Osteocyte (in vitro differentiated cells): Measurements from ENCODE around the gene WDR41. TPM values are rescaled to one million over a fixed set of nuclear protein-coding genes. Genes with fewer than 3 reads are reported as not detected.
A peak's percentile ranks its signal among the peaks of the same experiment; 100 is the strongest.

Source experiments
- DNase-seq: peaks from one replicate; pipeline ENCODE4 v3.0.0; 2021; ENCODE audit warnings: mixed read lengths; ENCODE audit not compliant: unreplicated experiment; ENCODE audit errors: extremely low spot score
- H3K27ac Mint-ChIP-seq: one replicate; pipeline ENCODE4 v1.8.0; 2021; ENCODE audit warnings: mild to moderate bottlenecking, mixed read lengths; ENCODE audit not compliant: unreplicated experiment
- H3K27me3 Mint-ChIP-seq: one replicate; pipeline ENCODE4 v1.8.0; 2021; ENCODE audit warnings: mixed read lengths; ENCODE audit not compliant: unreplicated experiment
- H3K36me3 Mint-ChIP-seq: one replicate; pipeline ENCODE4 v1.8.0; 2021; ENCODE audit warnings: mixed read lengths; ENCODE audit not compliant: unreplicated experiment
- H3K4me1 Mint-ChIP-seq: one replicate; pipeline ENCODE4 v1.8.0; 2021; ENCODE audit warnings: mixed read lengths; ENCODE audit not compliant: unreplicated experiment
- H3K4me3 Mint-ChIP-seq: one replicate; pipeline ENCODE4 v1.8.0; 2021; ENCODE audit warnings: mild to moderate bottlenecking, moderate library complexity, mixed read lengths; ENCODE audit not compliant: unreplicated experiment
- H3K9me3 Mint-ChIP-seq: one replicate; pipeline ENCODE4 v1.8.0; 2021; ENCODE audit warnings: mixed read lengths; ENCODE audit not compliant: unreplicated experiment
- CTCF ChIP-seq: fragments of 200-600 bp; sonication (generic); IDR thresholded peaks from 2 replicates; pipeline ENCODE4 v1.5.0; 2021; ENCODE audit warnings: antibody characterized with exemption, mild to moderate bottlenecking, moderate library complexity
- total RNA-seq: library from RNA; stranded (reverse); gene quantifications from 2 replicates; pipeline ENCODE4 v1.2.1, GENCODE V29; 2021

WDR41 gene
- total RNA-seq, 1 donor from 2014 or later, result 74.6 TPM

DNA sequence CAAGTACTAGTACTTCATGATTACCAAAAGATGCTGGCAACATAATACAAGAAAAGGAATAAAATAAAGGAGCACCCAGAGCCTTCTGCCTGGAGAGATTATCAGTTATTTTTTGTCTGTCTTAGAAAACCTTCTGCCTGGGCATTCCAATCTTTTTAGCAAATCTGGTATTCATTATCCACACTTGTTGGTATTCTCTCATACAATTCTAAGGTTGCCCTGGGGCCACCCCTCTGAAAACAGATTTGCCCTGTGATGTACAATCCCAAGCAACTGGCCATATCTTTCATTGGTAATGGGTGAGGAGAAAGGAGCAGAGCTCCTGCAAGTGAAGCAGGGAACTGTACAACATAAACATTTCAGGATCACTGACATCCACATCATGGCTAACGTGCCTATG is 47.8 kb downstream of the WDR41 start:
- TF ChIP-seq CTCF, result no peak
- Mint-ChIP-seq H3K4me3 (no peak overlapping the region), H3K4me1 (peaks cover 11% of the 10 kb centered on the region), H3K27me3 (no peaks in the 10 kb centered on the region), H3K9me3 (peaks cover 4% of the 10 kb centered on the region), H3K27ac (peak overlapping the region; percentile 15), H3K36me3 (peaks cover 54% of the 10 kb centered on the region)
- no peak for DNase-seq

DNA sequence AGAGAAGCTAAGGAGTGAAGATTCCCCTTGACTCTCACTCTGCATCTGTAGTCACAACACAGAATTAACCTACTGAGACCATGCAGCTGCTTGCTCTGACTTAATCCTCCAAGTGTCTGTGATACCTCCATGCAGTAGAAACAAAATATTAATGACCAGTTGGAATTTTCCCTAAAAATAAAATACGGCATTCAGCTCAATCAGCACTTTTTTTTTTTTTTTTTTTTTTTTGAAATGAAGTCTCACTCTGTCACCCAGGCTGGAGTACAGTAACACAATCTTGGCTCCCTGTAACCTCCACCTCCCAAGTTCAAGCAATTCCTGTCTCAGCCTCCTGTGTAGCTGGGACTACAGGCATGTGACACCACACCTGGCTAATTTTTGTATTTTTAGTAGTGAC is 48.4 kb downstream of the WDR41 start:
- Mint-ChIP-seq H3K4me3 (no peak overlapping the region), H3K4me1 (peaks cover 11% of the 10 kb centered on the region), H3K27ac (peak overlapping the region; percentile 19), H3K9me3 (peaks cover 4% of the 10 kb centered on the region), H3K27me3 (no peaks in the 10 kb centered on the region), H3K36me3 (peaks cover 50% of the 10 kb centered on the region)
- no peak for DNase-seq
- TF ChIP-seq CTCF, result no peak

DNA sequence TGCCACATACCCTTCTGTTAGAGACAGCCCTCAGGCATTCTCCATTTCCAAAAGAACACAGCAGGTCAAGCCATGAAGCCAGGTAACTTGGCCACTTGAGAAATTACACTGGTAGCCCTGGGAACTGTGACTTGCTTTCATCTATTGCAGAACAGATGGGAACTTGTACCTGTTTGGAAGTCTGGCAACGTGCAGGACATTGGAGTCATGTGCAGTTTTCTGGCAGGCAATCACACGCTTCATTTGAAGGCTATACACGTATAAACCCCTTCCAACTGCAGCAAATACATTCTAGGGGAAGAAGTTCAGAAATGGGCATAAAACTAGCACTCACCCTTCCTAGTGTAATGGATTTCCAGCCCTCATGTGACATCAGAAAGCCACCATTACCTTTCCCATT is 54.0 kb downstream of the WDR41 start:
- H3K4me1 Mint-ChIP-seq, result no peaks in the 10 kb centered on the region
- no peak overlapping the region for H3K27ac Mint-ChIP-seq
- peaks cover 30% of the 10 kb centered on the region for H3K36me3 Mint-ChIP-seq
- H3K27me3 Mint-ChIP-seq, result no peaks in the 10 kb centered on the region
- no peak for TF ChIP-seq CTCF
- no peaks in the 10 kb centered on the region for H3K9me3 Mint-ChIP-seq
- H3K4me3 Mint-ChIP-seq, result no peak overlapping the region
- DNase-seq, result no peak

DNA sequence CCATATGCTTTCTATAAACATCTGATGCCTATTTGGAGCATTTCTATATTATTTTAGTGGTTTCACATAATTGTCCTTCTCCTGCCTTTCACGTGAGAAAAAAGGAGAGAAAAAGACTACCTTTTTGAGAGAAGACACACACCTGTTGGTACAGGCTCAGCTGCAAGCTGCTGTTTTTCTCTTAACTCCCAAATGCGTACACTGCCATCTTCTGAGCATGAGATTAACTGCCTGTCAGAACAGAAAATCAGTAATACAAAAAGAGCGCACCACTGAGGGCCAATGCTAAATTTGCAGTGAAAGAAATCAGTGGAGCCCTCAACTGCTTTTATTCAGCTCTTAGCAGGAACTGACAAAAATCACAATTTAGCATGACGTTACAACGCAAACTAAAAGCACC is 54.9 kb downstream of the WDR41 start:
- Mint-ChIP-seq H3K4me1 (no peaks in the 10 kb centered on the region), H3K27me3 (no peaks in the 10 kb centered on the region), H3K36me3 (peaks cover 39% of the 10 kb centered on the region), H3K4me3 (no peak overlapping the region), H3K27ac (no peak overlapping the region), H3K9me3 (no peaks in the 10 kb centered on the region)
- no peak for DNase-seq
- TF ChIP-seq CTCF, result peak; percentile 54

- Mint-ChIP-seq H3K36me3 (peaks cover 46% of the 10 kb centered on the region), H3K4me3 (no peak overlapping the region), H3K4me1 (peaks cover 32% of the 10 kb centered on the region), H3K27me3 (no peaks in the 10 kb centered on the region), H3K9me3 (no peaks in the 10 kb centered on the region), H3K27ac (no peak overlapping the region)
- no peak for DNase-seq
- TF ChIP-seq CTCF, result no peak
These were observed 60.4 kb downstream of the WDR41 start for GRCh38 chr5:77431719-77432118.
